Measurements from ENCODE around the gene SCN3A.

- TF ChIP-seq EZH2 (IDR thresholded peaks at IDR 0.05): no peak
- TF ChIP-seq POLR2AphosphoS5 (IDR thresholded peaks at IDR 0.05; ENCODE audit: borderline replicate concordance, low read depth, low read length): no peak
Measured at GRCh38 chr2:165202239-165202638, 1.6 kb downstream of the SCN3A start.

Data from SK-N-MC (cell line).